SIG-M5 (cell line): ENCODE results near the gene SNPH.
"Not testable (repeated sequence)": the region's sequence is repeated elsewhere in the genome, so short reads cannot be mapped to it uniquely, and the experiment has no call there.

Experiments used
- DNase-seq: peaks from one replicate; lab custom pipeline; 2025; lab: John Stamatoyannopoulos, UW

The SNPH gene, protein sequence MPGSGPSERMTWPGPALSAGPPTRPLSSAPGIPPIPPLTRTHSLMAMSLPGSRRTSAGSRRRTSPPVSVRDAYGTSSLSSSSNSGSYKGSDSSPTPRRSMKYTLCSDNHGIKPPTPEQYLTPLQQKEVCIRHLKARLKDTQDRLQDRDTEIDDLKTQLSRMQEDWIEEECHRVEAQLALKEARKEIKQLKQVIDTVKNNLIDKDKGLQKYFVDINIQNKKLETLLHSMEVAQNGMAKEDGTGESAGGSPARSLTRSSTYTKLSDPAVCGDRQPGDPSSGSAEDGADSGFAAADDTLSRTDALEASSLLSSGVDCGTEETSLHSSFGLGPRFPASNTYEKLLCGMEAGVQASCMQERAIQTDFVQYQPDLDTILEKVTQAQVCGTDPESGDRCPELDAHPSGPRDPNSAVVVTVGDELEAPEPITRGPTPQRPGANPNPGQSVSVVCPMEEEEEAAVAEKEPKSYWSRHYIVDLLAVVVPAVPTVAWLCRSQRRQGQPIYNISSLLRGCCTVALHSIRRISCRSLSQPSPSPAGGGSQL

DNA sequence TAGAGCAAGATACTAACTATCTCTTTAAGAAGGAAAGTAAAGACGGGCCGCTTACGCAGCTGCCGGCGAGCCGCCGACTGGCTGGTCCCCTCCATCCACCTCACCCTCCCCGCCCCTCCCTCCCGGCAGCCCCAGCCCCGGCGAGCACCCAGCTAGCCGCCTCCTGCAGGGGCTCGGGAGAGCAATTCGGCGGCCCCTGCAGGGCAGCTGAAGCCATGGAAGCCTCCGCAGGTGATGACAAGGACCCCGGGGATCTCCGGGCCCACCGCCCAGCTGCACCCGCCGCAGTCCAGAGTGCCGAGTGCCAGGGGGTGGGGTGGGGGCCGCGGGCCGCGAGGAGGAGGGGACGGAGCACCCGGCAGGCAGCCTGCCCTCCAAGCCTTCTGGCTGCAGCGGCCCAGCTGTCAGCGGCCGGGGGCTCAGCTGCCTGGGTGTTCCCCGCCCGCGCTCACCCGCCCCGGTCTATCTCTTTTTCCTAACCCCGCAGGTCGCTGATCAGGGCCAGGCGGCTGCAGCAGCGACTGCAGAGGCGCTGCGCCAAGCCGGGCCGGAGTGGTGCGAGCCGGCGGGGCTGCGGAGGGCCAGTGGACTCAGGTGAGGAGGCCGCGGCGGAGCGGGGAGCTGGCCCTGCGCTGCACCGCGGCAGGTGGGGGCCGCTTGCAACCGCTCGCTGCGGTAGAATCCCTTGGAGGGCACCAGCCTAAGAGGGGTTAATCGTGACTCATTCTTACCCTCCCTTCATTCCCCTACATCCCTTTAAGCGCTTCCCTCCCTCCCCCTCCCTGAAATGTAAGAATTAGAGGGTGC lies at the start of gene SNPH:
Gene SNPH (plus strand): TSS at position 128 of the 807 bp plus-strand sequence. CDS start 29,946 bp downstream, outside the sequence.
- DNase-seq: no peak

DNA sequence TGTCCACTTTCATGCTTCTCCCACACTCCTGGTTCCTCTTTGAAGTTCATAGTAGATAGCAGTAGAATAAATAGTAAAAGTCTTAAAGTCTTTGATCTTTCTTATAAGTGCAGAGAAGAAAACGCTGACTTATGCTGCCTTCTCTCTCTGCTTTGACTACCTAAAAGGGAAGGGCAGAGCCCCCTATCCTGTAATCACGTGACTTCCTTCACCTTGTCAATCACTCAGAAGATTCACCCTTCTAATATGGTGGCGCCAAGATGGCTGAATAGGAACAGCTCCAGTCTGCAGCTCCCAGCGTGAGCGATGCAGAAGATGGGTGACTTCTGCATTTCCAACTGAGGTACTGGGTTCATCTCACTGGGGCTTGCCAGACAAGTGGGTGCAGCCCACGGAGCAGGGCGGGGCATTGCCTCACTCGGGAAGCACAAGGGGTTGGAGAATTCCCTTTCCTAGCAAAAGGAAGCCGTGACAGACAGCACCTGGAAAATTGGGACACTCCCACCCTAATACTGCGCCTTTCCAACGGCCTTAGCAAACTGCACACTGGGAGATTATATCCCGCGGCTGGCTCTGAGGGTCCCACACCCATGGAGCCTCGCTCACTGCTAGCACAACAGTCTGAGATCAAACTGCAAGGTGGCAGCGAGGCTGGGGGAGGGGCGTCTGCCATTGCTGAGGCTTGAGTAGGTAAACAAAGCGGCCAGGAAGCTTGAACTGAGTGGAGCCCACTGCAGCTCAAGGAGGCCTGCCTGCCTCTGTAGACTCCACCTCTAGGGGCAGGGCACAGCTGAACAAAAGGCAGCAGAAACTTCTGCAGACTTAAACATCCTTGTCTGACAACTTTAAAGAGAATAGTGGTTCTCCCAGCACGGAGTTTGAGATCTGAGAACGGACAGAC lies 49.3 kb upstream of the SNPH start:
- DNase-seq: not testable (repeated sequence)

DNA sequence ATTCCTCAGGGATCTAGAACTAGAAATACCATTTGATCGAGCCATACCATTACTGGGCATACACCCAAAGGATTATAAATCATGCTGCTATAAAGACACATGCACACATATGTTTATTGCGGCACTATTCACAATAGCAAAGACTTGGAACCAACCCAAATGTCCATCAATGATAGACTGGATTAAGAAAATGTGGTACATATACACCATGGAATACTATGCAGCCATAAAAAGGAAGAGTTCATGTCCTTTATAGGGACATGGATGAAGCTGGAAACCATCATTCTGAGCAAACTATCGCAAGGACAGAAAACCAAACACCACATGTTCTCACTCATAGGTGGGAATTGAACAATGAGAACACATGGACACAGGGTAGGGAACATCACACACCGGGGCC lies 43.3 kb upstream of the SNPH start:
- DNase-seq: not testable (repeated sequence)

DNA sequence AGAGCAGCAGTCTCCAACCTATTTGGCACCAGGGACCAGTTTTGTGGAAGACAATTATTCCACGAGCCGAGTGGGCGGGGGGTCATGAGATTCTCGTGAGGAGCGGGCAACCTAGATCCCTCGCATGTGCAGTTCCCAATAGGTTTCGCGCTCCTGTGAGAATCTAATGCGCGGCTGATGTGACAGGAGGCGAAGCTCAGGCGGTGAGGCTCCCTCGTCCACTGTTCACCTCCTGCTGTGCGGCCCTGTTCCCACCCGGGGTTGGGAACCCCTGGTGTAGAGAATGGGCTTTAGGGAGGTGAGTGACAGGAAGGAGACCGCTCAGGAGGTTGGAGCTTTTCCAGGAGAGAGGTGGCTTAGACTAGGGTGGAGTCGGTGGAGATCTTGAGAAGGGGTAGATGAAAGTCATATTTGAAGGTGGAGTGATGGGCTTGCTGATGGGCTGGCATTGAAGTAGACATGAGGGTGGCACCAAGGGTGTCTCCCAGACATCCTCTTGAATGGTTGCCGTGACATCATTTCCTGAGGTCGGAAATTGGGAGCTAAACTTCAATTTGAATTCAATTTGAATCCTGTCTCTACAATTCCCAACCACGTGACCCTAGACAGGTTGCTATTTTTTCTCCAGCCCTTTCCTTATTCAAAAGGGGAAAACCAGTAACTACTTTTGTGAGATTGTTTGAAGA lies 41.7 kb upstream of the SNPH start:
- DNase-seq: no peak

DNA sequence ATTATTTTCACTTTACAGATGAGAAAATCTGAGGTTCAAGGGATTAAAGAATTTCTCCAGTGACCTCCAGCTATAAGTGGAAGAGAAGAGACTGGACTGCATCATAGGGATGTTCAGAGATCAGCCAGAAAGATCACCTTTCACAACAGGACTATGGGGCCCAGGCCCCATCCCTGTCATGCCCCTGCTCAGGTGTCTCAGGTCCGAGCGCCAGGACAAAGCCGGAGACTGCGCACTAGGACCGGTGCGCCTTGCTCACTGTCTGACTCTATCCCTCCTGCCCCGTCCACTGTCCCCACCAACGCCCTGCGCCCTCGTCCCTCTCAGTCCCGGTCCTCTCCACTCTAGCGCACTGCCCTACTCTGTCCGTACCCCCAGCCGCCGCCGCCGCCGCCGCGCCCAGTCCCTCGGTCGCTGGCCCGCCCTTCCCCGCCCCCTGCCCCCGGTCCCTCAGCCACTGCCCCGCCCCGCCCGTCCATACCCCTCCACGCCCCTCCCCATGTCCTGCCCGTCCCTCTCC lies 40.8 kb upstream of the SNPH start:
- no peak for DNase-seq

DNA sequence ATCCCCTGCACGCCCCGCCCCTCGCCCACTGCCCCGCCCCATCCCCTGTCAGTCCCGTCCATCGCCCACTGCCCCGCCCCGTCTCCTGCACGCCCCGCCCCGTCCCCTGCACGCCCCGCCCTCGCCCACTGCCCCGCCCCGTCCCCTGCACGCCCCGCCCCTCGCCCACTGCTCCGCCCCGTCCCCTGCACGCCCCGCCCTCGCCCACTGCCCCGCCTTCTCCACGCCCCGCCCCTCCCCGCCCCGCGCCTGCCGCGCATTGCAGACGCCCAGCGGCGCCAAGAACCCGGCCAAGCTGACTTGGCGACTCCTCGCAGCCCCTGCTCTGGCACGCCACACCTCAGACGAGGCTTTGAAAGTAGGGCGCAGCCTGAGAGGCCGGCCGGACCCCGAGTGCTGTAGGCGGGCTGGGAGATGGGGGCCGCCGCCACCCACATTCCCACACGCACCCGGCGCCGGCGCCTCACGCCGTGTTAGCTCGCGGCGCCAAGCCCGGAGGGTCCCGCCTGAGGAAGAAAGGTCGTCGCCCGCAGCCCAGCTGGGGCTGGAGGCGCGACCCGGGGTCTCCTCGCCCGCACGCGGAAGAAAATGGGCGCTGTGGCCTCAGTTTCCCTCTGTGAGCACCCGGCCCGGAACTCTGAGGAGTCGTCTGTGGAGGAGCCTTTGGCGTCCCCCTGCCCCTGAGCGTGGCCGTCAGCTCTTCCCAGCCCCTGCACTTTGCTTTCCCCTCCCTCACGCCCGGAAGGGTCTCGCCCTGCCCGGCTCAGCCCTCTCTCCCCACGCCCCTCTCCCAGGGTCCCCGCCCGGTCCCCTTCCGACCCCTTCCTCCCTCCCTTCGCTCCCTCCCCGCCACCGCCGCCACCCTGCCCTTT lies 40.1 kb upstream of the SNPH start, which contains the start of gene RAD21L1:
Gene RAD21L1 (plus strand): TSS at position 262 of the 872 bp plus-strand sequence. CDS start 2,410 bp downstream, outside the sequence.
- DNase-seq: no peak

DNA sequence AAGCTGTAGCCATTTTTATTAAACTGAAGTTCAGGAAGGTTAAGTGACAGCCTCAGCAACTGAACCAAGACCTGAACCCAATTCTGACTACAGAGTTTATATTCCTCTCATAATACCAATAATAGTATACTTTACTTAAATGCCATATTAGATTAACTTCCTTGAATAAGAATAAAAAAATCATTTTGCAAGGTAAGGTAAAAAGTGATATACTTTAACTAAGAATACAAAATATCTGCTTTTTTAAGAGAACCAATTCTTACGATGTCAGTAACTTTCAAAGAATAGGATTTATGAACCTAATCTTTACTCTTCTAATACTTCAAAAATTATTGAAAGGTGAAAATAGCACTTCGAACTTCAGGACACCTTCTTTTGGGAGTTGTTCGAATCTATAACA lies 36.6 kb upstream of the SNPH start:
- DNase-seq: no peak

DNA sequence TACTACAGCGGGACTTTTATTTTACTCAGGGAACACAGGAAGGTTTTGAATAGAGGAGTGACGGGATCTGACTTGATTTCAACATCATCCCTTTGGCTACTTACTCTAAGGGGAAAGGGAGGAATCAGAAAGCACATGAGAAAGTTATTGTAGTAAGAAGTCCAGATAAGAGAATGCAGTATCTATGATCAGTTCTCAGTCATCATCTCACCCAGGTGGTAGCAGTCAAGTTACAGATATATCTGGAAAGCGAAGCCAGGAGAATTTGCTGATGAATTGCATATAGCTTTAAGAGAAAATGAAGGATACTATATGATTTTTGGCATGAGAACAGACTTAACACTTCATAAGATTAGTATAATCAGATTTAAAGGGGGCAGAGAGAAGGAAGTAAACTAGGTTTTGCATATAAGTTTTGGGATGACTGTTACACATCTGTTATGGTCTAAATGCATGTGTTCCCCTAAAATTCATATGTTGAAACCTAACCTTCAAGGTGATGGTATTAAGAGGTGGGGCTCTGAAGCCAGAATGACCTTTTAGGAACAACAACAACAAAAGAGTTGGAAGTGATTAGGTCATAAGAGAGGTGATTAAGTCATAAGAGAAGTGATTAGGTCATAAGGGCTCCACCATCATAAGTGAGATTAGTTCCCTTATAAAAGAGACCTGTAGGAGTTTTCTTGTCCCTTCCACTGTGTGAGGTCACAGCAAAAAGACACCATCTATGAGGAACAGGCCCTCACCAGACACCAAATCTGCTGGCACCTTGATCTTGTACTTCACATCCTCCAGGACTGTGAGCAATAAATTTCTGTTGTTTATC lies 33.6 kb upstream of the SNPH start:
- DNase-seq: no peak

DNA sequence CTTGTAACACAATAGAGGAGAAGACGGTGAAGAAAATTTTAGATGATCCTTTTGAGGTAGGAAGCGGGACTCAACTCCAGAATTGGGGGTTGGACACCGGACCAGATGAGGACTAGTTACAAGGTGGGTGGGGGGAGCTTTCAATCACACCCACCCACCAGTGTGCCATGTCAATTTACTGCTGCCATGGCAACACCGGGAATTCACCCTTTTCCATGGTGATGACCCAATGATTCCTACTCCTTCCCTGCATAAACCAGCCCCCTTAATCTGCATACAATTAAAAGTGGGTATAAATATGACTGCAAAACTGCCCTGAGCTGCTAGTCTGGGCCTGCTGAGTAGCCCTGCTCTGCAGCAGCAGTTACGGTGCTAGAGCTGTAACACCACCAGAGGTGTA lies 25.5 kb upstream of the SNPH start:
- DNase-seq: no peak

DNA sequence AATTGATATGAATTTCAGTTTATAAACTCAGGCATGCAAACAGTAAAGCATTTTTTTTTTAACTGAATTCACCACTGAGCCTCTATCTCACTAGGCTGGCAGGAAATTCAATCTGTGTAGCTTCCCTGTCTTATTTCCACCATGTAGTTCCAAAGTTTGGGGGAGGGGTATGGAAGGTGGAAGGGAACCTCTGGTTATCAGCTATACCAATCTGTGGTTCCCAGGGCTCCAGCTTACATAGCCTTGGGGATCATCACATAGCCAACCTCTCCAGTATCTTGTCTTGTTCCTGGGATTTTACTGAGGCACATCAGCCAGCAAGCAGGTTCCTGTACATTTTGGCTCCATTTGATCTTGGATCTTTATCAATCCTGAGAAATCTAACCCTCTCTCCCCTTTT lies 24.6 kb upstream of the SNPH start:
- no peak for DNase-seq

DNA sequence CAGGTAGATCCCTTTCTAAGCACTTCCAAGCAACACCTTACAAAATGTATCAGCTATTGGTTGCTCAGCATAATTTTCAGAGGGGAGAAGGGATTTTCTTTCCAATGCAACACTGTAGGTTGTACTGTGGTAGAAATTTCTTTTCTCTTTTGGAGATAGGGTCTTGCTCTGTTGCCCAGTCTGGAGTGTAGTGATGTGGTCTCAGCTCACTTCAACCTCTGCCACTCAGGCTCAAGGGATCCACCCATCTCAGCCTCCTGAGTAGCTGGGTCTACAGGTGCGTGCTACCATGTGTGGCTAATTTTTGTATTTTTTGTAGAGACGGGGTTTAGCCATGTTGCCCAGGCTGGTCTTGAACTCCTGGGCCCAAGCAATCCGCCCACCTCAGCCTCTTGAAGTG lies 24.0 kb upstream of the SNPH start:
- DNase-seq: no peak

DNA sequence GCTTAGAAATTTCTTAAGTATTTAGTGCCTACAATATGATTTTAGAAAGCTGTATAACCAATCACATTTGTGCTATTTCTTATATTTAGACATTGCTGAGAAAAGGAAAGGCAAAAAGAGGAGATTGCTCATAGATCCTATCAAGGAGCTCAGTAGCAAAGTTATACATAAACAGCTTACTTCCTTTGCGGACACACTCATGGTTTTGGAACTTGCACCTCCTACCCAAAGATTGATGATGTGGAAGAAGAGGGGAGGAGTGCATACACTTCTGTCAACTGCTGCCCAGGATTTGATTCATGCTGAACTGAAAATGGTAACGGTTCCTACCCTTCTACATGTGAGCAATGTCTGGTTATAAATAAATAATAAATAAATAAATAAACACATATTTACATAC lies 23.6 kb upstream of the SNPH start:
- no peak for DNase-seq

DNA sequence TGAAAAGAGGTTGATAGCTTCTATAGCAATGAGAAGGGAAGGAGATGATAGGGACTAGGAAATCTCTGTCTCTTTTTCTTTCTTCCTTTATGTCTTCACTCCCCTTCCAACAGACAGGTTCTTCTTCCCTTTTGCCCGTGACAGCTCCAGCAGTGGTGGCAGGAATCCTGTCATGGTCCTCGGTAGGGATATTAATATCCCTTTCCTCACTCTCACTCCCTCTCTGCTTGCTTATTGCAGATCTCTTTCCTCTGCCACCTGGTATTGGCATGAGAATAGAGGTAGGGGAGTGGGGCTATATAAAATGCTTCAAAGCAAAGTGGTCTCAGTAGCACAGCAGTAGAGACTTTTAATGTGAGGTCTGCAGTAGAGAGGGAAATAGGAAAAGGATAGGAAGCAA lies 20.5 kb upstream of the SNPH start:
- no peak for DNase-seq

DNA sequence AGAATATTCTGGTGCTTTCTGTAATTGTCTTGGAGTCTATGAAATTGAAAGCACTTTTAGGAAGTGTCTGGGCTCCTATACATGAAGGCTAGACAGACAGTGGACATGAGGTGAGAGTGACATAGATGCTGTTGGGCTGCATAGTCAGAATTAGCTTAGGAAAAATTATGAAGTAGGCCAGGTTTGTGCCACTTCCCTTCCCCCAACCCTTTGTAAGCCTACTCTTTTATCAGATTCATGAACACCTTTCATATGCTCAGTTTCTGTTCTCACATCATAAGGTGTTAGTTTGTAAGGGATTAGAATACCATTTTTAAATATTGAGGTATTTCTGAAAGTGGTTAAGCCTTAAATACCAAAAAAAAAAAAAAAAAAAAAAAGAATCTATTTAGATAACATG lies 18.4 kb upstream of the SNPH start:
- no peak for DNase-seq

DNA sequence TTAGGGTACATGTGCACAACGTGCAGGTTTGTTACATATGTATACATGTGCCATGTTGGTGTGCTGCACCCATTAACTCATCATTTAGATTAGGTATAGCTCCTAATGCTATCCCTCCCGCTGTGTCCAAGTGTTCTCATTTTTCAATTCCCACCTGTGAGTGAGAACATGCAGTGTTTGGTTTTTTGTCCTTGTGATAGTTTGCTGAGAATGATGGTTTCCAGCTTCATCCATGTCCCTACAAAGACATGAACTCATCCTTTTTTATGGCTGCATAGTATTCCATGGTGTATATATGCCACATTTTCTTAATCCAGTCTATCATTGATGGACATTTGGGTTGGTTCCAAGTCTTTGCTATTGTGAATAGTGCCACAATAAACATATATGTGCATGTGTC lies 15.8 kb upstream of the SNPH start:
- DNase-seq: not testable (repeated sequence)

DNA sequence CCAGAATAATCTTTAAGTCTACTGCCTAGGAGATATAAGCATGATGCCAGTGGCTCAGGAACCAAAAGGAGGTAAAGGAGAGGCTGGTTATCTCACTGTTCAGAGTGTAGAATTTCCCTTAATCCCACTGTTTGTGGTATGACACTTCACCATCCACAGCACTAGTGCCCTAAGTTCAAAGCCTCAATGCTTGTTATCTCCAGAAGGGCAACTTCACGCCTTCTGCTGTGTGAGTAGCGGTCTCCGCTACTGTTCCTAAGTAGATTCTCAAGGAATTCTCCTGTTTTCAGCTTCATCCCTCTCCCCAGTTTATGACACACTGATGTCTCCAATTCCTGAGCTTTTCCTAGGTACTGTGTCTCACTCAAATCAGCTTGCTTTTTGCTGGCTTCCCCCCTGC lies 13.7 kb upstream of the SNPH start:
- DNase-seq: no peak

DNA sequence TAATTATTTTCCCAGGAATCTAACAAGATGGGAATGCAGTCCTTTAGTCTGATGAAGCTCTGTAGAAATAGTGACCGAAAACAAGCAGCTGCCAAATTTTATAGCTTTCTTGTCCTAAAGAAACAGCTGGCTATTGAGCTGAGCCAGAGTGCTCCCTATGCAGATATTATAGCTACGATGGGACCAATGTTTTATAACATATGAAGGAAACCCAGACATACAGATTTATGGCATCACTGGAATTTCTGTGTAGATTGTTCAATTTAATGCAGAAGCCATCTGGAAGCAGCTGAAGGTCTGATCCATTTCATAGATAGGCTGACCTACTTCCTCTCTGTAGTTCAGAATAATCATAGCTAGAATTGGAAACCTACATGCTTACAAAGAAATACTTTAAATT lies 11.8 kb upstream of the SNPH start:
- no peak for DNase-seq

DNA sequence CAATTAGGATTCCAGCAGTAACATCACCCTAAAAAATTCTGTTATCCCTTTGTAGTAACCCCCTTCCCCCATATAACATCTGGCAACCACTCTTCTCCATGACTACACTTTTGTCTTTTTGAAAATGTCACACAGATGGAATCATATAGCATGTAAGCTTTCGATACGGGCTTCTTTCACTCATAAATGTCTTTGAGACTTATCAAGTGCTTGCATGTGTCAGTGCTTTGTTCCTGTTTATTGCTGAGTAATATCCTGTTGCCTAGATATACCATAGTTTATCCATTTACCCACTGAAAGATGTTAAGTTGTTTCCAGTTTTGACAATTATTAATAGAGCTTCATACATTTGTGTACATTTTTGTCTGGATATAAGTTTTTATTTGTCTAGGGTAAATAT lies 10.4 kb upstream of the SNPH start:
- DNase-seq: no peak

DNA sequence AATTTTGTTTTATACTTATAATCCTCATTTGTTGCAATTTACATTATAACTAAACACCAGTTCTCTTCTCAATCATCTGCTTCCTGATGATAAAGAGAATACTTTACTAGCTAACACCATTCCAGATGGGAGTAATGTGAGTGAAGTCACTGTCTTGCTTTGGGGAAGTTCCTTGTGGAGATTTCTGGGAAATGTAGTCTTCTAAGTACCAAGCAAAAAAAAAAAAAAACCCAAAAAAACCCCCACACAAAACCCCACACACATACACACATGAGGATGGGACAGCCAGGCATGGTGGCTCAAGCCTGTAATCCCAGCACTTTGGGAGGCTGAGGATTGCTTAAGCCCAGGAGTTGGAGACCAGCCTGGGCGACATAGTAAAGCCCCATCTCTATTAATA lies 2.2 kb upstream of the SNPH start:
- DNase-seq: no peak
